Stimulated activated CD8-positive, alpha-beta memory T cell treated with anti-CD3 and anti-CD28 coated beads, Interleukin-2, amount 100 ng/mL, for 1 hour (primary cell): ENCODE results near the gene PLA2G2C.

Experiments
- DNase-seq, 2 donors: peaks; one replicate each; pipeline ENCODE4 v3.0.0-alpha.2; 2020; ENCODE audit warnings: low read depth in 2 of 2

PLA2G2C gene

DNA sequence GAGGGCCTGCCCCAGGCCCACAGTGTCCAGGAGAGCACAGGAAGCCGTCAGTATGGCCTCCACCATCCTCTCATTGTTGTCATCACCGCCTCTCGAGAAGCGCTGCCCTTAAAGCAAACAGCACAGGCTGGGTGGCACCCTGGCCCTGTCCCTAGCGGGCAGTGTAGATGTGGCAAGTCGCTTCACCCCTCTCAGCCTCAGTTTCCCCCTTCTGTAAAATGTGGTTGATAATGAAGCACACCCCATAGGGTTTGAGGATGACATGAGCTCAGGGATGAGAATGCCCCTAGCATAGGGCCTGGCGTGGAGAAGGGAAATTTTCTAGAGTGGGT lies 33.8 kb downstream of the PLA2G2C start:
- DNase-seq = no peak

- DNase-seq = peak; percentile 54 to 63
These were observed 34.3 kb downstream of the PLA2G2C start for GRCh38 chr1:20151906-20152598.

GRCh38 chr1:20150969-20151368 lies 35.3 kb downstream of the PLA2G2C start:
- DNase-seq = no peak

DNA sequence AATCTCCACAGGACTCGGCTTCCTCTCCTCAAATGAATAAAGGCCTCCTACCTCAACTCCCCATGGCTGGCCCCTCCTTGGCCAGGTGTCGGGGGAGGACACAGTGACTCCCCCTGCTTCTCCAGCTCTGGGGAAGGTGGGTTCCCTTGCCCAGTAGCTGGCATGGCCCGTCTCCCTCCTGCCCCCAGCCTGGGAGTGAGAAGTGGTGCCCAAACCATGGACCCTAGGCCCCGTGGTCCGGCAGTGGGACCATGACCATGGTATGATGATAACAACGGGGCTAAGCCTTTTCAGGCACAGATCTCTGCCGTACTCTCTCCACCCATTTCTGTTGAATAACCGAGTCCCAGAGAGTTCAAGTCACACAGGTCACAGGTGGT lies 36.0 kb downstream of the PLA2G2C start:
- DNase-seq = no peak

GRCh38 chr1:20149601-20150325 lies 36.6 kb downstream of the PLA2G2C start:
- DNase-seq = no peak

DNA sequence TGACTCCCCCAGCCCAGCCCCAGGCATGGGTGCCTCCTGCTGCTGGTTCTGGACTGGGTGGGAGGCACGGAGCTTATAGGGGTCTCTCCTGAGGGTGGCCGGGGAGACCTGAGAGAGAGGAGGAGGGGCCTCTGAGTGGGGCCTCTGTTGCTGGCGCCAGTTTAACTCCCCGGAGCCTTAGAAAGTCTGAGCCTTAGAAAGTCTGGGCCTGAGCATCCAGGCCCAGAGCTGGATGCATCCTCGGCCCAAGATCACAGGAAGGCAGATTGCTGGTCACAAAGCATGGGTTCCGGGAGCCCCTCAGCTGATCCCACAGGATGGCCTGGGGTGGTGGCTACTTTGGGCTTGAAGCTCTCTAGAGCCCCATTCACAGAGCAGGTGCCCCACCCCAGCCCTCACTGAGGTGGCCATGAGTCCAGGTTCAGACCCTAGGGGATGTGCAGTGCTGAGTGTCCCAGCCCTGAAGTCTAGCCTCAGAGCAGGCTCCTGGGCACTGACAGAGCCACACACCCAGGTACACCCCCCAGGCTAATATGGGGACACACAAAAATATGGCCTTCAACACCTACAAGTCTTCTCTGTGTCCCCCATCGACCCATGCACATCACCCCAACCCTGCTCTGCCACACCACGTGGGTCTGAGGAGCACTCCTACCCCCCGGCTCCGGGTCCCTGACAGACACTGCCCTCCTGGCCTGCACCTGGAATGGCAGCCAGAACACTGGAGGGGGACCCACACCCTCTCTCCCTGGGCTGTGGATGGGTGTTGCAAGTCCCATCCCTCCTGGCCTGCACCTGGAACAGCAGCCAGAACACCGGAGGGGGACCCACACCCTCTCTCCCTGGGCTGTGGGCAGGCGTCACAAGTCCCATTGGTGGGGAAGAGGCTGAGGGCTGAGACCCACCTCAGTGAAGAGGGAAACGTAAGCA lies 37.5 kb downstream of the PLA2G2C start:
- DNase-seq = no peak

- DNase-seq = no peak
These were observed 38.3 kb downstream of the PLA2G2C start for GRCh38 chr1:20147846-20148570.

DNA sequence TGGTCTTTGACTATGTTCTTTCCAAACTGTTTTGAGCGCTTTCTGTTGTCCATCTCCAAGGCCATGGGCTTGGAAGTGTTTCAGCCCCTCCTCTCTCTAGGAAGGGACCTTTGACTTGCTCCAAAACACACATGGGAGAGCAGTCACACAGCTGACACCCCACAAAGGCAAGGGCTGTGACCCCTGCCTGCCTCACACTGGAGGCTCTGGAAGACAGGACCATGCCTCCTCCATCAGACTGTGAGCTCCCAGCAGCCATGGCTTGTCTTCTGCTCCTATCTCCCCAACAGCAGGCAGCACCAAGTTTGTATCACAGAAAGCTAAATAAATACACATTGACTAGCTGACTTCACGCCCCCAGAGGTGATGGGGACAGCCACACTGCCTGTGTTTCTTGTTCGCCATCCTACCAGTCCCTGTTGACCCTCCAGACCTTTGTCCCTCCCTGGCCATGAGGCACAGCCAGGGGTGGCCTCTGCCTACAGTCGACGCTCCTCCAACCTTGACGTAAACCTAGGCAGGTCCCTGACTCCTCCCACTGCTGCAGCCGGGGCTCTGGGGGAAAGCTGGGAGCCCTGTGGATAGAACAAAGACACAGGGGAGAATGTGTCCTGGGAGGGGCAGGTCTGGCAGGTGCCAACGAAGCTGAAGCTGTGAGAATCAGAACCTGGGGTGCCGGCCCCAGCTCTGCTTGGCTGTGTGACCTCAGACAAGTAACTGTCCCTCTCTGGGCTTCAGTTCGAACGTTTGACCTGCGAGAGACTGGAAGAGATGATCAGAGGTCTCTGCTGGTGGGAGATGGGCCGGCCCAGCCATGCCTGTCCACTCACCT lies 42.4 kb downstream of the PLA2G2C start:
- no peak for DNase-seq

- DNase-seq = no peak
These were observed 43.0 kb downstream of the PLA2G2C start for GRCh38 chr1:20143318-20143717.

GRCh38 chr1:20142001-20142710 lies 44.2 kb downstream of the PLA2G2C start:
- DNase-seq = no peak

DNA sequence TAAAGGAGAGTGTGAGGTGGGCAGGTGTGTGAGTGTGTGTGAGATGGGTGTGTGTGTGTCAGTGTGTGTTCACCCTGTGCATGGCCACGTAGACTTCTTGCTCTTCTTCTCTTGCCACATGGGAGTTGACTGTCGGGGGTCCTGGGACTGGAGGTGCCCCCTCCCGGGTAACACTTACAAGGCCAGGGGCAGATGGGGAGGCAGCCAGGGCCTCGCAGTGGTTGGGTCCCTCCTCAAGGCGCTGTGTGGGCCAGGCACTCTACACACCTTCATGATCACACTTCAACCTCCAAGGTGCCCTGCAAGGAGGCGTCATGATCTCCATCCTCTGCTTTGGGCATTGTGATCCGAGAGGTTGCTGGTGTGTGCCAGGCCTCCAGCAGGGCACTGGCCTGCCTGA lies 44.9 kb downstream of the PLA2G2C start:
- DNase-seq = no peak

DNA sequence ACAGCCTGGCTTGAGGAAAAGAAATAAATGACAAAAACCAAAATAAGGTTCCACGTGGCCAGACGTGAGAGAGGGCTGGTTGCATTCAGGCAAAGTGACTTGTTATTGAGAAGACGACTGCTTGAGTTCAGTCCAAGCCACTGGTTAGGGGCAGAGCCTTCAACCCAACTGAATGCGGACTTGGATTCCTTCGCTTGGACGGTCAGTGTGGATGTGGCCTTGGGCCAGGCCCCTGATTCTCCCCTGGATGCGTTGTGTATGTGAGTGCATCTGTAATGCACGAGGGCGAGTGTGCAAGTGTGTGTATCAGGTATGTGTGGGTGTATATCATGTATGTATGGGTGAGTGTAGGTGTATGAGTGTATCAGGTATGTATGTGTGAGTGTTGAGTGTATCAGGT lies 45.3 kb downstream of the PLA2G2C start:
- no peak for DNase-seq

DNA sequence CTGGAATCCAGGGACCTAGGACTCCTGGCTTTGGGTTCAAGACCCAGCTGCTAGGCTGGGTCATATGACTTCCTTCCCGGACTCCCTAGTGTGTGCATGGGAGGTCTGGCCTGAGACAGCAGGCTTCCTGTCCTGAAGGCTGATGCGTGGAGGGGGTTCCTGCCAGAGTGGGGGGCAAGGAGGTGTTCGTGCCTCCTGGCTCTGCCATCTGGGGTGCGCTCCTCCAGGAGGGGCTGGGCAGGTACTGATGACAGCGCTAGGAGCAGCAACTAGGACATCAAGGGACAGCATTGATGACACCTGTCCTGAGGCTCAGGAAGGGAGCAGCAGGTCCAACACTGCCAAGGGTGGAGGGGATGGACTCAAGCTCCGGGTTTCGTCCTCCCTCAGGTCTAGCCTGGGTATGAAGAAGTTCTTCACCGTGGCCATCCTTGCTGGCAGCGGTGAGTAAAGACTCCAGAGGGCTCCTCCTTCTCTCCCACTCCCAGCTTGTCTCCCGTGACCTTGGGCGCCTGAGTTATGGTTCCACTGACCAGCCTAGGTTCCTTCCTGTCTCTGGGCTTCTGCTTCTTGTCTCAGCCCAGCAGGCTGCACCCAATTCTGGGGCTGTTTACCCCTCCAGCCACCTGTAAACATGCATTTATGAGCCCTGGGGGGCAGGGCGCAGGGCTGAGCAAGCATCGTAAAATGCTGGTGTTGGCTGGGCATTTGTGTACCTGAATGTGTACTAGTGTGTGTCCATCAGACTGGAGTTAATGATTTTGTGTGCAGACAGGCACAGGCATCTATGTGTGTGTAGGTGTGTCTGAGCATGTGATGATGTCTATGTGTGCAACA lies 46.3 kb downstream of the PLA2G2C start:
- no peak for DNase-seq

- DNase-seq = no peak
These were observed 47.3 kb downstream of the PLA2G2C start, which contains the start of gene PLA2G2F for GRCh38 chr1:20138961-20139550. Gene PLA2G2F, plus strand, starts transcription at chr1:20139323. Its CDS starts 105 bp downstream, at chr1:20139428.

DNA sequence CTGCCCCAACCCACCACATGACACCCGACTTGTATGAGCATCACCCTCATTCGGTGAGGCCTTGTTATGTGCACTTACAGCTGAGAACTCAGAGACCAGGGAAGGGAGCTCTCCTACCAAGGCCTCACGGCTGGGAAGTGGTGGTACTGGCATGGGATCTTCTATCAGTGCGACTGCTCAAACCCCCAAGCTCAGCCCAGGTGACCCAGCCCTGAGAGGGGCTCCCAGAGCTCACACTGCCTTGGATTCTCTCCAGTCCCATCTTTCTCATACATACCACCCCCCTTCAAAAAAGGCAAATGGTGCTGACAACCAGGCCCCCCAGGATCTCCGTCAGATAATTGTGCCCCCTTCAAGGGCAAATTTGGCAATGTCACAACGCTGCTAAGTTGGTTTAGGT lies 48.0 kb downstream of the PLA2G2C start:
- no peak for DNase-seq

DNA sequence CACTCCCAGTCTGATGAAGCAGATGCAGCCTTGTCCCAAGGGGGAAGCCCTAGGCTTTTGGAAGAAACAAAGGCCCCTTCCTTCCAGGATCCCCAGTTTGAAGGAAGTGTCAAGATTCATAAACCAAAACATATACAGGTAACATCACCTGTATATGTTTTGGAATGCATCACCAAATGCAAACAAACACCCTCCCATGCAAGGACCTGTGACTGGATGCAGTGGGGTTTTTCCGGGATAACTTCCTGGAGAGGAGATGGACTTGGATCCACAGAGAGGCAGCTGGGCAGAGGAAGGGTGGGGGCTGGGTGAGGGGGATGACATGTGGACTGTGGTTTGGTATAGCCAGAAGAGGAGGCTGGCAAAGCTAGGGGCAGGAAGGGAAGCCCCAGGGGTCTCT lies 48.7 kb downstream of the PLA2G2C start:
- no peak for DNase-seq

DNA sequence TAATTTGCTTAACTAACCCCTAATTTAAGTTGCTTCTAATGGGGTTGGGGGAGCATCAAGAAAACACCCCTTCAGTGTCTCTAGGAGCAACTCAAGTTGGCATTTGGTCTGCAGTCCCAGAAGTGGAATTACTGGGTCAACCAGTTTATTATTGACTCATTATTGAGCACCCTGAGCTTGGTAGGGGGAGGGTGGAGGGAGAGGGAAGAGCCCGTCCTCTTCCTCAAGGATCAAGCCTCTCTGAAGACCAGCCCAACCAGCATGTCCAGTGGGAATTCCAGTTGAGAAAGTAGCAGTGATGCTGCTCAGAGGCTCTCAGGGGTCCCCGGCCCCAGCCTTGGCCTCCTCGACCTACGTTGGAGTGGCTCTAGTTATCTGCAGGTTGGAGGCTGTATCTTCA lies 49.3 kb downstream of the PLA2G2C start:
- DNase-seq = no peak

- no peak for DNase-seq
These were observed 50.1 kb downstream of the PLA2G2C start for GRCh38 chr1:20136249-20136648.

- DNase-seq = no peak
These were observed 51.3 kb downstream of the PLA2G2C start for GRCh38 chr1:20134995-20135394.
